Measurements from ENCODE around the gene GSAP. TPM values are rescaled to one million over a fixed set of nuclear protein-coding genes. Genes with fewer than 3 reads are reported as not detected.
"Not testable (repeated sequence)": the region's sequence is repeated elsewhere in the genome, so short reads cannot be mapped to it uniquely, and the experiment has no call there.

Gene GSAP
- polyA plus RNA-seq, 10 donors: 2.9 to 7.5 (median 4.3) TPM

DNA sequence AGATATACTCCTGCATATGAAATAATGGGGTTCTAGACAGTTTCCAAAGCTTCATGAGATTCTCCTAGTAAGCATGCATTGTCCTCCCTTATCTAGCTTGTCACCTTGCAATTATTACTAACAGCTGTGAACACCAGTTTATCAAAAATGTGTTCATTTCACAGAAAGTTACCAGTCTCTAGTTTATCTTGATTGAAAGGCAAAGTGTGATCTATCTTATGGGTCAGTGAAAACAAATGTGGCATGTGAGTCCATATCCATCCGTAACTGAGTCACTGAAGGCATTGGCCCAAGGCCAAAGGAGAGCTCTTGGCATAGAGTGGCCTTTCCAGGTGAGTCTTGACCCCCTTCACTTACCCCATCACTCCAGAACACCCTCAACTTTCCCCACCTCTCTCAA, 53.2 kb downstream of the GSAP start:
- DNase-seq: no peak

DNA sequence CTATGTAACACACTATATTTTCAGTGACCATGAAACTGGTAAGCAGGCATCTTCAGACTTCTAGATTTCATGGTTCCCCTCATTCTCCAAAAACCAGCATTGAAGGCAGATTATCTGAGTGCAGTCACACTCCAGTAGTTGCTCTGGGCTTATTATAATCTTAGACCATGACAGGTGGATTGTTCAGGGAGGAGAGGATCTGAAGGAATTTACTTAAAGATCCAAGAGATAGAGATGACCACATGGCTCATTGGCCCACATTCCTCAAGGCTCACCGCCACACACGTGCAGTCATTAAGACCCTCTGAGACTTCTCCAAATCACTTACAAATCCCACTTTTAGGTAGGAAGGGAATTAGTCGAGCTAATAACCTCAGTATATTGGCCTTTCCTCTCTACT, 55.2 kb downstream of the GSAP start:
- DNase-seq: no peak

DNA sequence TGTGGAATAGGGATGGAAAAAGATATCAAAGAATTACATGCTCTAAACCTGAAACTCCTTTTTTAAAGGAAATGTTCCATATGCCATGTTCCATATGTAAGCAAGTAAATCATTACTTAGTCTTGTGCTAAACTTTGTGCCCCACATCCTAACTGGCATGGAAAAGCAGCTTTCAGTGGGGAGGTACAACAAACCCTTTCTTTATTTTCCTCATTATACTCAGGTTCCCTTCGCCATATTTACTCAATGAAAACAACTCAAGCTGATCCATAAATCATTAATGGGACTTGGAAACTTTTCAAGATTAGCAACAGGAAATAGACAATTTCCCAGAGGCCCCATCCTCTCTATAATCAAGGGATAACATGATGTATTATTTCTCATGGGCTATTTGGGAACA, 56.0 kb downstream of the GSAP start:
- no peak for DNase-seq

DNA sequence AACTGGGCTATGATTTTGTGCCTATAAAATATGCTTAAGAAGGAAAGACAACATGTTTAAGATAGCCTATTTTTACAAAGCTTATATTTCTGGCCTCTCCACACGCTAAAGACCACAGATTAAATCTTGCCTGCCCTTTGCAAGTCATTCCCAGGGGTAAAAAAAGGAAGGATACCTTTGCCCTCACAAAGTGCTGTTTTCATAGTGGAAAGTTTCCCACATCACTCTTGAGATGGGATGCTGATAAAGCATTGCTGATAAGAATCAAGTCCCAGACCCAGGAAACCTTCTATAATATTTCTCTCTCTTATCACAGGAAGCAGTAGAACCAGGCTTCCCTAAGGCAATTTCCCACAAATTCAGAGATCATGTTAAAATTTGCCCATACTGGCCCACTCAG, 56.5 kb downstream of the GSAP start:
- no peak for DNase-seq

DNA sequence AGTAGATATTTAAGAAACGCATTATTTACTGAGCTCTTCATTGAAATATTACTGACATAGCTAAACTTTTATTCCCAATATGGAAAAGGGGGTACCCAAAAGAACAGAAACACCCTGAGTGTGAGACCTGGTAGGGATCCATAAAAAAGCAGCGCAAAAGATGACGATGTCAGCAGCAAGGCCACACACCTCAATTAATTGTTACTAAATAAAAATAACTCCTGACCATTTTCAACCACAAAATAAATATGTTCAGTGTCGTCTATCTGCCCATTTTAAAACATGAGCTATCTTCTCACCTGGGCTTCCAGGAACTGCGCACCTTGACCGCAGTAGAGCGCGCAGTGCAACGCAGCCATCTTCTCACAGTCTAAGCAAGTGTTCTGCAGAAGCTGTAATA, 61.2 kb downstream of the GSAP start:
- no peak for DNase-seq

DNA sequence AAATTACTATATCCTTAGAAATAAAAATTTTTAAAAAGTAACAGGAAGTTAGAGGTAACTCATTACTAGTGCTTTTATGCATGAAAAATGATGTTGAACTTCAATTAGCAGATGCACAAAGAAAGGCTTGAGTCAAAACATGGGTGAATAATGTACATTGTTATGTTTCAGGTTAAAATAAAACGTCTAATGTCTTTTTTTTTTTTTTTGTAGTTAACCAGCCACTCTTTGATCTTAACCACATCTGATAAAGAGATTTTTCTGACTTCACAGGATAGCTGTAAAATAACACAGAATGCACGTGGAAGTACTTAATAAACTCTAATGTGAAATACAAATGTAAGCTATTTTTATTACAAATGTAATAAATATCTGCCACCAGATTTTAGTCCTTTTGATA, 61.7 kb downstream of the GSAP start:
- DNase-seq: no peak

DNA sequence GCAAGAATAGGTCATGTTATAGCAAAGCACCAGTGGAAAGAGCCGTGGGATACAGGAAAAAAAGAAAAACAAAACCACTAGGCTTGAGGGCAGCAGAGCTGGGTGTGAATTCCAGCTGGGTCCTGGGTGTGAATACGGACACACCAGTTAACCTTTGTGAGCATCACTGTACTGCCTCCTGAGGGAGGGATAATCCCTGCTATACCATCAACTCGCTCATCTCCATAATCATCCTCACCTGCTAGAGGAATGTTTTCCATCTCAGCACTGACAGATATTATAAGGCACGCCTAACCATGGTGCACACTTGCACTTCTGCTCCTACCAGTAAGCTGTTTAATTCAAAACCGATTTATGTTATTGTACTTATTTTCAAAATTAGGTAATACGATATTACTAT, 62.2 kb downstream of the GSAP start:
- no peak for DNase-seq

DNA sequence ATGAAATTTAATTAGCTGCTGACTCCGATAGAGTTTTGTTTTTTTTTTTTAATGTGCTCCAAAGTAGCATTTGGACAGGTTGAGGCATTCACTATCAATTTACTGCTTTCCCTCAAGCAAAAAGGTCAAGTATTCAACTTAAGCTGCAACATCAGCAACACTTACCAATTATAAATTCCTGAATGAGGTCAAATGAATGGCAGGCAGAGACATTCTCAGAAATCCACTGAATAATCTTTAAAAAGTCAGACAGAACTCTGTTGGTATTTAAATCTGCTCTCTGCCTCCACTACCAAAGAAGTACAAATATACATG, 62.8 kb downstream of the GSAP start:
- no peak for DNase-seq

DNA sequence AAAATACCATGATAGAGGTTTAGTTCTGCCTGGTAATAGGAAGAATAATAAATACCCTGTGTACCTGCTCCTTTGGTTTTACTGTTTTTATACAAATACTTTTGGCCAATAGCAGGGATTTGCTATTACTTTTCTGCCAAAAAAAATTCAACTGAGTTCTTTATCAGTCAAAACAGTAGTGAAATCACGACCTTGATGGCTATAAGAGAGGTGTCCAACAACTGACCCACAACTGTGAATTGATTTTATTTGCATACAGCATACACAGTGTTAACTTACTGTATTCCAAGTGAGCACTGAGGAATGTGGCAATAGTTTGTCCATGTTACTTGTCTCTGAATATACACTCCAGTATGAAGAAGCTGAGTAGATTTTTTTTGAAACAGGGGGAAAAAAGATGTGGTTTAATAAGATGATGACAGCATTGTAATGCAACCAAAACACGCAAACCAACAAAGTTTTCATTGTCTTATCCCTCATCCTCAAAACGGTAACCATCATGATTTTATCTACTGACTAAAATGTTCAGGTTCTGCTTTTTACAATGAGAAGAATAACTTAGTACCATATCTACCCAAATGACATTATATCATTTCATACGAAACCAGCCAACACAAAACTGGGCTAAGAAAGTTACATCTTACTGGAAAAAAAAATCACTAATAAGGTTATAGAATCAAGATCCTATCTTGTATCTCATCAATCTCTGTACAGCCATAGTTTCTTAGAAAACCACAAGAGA, 63.3 kb downstream of the GSAP start:
- no peak for DNase-seq

DNA sequence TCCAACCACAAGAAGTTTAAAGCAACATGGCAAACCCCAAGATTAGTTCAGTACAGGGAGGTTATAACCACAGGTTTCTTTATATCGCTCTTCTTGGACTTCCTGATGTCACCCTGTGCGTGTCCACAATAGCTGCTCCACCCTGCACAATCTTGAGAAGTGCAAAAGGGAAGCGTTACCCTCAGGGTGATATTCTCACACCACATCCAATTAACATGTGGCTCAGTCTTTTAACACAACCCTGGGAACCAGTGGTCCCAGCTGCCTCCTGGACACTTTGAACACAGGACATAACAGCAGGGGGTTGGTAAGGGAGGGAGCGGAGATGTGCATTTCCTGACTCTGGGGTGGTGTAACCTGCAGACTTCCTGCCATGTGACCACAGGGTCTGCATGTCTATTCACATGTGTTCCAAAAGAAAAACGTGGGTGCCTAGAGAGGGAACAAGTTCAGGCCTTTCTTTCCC, 64.6 kb downstream of the GSAP start:
- no peak for DNase-seq

DNA sequence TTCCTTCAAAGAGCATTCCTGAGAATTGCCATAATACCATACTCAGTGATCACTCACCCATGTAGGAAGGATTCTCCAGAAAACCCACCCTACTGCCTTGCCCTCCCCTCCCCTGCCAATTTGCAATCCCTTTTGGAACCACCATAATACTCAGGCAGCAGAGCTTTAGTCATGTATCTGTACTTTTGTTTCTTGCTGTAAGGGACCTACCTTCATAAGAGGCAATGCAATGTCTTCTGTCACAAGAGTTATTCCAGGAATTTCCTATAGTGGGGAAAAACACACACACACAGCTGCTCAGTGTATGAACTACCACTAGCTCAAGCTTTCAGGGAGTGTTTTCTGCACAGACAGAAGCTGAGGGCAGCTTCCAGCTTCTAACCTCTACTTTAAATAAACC, 67.0 kb downstream of the GSAP start:
- no peak for DNase-seq

DNA sequence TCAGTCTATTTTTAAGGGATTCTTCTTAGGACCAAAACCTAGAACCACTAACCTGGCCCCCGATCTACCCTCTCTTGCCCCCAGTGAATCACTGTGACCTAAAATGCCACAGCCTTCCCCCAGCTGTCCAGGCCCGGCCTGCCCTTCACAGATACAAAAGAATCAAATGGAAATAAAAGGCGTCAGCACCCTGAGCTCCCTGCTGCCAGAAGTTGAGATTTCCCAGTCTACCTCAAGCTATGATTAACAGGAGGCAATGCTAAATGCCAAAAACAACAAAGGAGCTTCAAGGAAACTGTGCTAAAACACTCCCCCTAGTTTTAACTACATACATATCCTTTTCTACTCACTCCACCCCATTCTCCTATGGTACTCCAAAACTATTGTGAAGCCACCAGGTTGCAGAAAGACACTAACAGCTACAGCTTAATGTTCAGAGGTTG, 67.8 kb downstream of the GSAP start:
- no peak for DNase-seq

DNA sequence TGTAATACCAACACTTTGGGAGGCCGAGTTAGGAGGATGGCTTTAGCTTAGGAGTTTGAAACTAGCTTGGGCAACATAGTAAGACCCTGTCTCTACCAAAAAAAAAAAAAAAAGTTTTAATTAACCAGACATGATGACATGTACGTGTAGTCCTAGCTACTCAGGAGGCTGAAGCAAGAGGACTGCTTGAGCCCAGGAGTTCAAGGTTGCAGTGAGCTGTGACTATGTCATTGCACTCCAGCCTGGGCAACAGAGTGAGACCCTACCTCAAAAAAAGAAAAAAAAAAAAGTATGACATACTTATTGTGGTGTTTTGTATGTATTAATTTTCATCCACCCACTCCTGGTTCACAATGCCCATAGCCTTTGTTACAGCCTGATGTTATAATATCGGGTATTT, 69.7 kb downstream of the GSAP start:
- DNase-seq: no peak

DNA sequence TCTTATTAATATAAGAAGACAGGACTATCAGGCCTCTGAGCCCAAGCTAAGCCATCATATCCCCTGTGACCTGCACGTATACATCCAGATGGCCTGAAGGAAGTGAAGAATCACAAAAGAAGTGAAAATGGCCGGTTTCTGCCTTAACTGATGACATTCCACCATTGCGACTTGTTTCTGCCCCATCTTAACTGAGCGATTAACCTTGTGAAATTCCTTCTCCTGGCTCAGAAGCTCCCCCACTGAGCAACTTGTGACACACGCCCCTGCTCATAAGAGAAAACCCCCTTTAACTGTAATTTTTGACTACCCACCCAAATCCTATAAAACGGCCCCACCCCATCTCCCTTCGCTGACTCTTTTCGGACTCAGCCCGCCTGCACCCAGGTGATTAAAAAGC, 70.7 kb downstream of the GSAP start:
- DNase-seq: not testable (repeated sequence)

DNA sequence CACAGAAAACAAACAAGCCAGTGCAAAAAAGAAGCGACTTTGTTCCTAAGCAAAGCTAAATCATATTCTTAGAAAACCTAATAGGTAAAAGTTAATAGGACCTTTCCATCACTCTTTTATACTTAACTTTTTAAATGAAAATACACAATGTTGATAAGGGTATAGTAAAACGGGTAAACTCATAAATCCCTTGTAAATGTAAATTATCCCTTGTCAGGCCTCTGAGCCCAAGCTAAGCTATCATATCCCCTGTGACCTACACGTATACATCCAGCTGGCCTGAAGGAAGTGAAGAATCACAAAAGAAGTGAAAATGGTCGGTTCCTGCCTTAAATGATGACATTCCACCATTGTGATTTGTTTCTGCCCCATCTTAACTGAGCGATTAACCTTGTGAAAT, 76.4 kb downstream of the GSAP start:
- no peak for DNase-seq

DNA sequence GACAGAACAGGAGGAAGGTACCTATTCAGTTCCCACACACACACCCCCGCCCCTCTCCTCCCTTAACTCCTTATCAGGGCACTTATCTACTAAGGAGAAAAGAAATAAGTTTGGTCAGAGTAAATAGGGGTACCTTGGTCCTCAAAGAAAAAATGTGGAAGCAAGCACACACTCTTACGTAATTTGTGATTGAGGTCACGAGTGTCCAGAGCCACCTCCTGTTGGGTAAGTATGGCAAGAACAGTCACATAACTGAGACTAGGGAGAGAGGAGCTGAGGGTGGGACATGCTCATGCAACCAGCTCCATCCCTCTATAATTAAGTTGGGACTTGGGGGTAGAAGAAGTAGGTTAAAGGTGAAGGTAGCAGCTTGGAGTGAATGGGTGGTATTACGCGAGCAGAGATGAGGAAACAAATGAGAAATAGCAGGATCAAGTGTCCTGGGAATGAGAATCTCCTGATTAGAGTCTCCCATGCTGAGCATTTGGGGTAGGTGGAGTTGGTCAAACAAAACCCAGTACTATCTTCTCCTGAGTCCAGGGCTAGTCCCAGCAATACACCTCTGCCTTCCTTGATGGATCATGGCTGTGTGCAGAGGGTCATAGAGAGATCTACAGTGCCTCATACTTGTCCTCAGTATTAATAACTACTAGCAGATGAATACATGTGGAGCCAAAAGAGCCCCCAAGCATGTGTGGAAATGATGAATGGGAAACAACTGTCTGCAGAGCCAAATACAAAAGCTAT, 77.1 kb downstream of the GSAP start:
- no peak for DNase-seq

DNA sequence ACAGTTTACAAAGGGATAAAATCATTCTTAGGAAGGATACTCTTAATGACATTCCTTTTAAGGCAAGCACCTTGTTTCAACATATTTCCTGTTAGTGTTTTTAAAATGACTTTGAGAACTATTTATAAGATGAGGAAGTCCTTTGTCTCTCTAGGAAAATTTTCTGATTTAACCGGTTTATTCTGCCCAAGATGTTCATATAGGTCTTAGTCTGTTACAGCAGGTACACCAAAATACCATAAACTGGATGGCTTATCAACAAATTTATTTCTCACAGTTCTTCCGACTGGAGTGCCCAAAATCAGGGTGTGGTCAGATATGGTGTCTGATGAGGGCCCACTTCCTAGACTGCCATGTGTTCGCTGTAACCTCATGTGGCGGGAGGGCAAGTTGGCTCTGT, 77.9 kb downstream of the GSAP start:
- no peak for DNase-seq

DNA sequence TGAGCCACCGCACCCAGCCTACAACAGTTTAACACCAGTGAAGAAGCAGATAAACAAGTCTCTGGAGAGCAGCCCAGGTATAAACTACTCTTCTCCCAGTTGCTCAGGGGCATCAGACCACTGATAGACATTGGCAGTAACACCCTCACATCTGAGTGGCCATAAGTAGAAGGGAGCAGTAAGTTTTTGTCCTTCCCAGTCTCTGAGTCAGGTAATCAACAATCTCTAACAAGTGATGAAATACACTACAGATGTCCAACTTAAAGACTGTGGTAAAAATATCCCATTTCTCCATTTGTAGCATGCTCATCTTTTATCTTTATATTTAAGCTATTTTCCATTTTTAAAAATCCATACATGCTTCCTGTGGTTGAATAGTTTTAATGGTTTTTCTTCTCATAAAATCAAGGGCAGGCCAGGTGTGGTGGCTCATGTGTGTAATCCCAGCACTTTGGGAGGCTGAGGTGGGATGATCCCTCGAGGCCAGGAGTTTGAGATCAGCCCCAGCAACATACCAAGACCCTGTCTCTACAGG, 78.6 kb downstream of the GSAP start:
- DNase-seq: no peak

DNA sequence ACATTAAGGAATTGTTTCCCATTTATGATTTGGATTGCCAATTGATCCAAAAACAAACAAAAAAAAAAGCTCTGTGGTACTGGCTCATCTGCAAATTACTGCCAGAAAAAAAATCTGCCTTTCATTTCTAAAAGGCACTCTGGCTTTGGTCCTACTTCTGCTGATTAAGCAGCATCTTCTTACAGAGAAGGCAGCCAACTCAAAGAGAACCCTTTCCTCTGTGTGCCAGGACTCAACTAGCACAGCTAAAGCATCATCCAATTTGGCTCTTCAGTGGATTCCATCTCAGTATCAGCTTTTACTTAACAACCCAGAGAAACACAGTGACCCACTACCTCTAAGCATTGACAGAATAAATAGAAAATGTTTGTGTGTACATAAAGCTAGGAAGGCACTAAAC, 80.6 kb downstream of the GSAP start:
- no peak for DNase-seq

DNA sequence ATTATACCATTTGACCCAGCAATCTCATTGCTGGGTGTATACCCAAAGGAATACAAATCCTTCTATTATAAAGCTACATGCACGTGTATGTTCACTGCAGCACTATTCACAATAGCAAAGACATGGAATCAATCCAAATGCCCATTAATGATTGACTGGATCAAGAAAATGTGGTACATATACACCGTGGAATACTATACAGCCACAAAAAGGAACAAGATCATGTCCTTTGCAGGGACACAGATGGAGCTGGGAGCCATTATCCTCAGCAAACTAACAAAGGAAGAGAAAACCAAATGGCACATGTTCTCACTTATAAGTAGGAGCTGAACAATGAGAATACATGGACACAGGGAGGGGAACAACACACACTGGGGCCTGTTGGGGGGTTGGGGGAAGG, 82.1 kb downstream of the GSAP start:
- not testable (repeated sequence) for DNase-seq

DNA sequence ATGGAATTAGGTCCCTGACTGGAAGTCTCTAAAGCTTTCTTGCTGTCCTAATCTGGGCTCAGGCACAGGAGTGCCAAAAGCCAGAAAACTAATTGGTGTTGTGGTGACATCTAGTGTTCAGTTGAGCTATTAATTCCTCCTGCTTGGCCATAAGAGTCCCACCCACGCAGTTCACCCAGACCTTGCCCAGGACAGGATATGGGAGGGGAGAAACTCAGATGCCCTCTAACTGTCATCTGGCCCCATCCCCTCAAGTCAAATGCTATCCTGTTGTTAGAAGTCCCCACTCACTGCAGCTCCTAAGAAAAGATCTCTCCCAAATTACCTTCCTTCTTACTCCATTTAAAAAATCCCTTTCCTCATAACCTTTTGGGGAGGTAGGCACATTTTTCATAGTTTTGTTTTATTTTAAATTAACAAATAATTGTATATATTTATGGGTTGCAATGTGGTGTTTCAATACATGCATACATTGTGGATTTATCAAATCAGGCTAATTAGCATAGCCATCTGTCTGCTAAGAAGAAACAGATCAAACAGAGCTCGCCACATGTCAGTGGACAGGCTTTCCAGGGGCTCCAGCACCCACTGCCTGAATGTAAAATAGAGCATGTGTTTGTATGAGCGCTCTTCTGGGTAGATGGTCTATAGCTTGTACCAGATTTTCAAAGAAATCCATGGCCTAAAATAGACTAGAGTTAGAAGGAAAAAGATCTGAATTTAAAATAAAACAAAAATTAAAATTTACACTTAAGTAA, 84.0 kb downstream of the GSAP start:
- DNase-seq: peak; percentile 87 to 94 (median 90)

DNA sequence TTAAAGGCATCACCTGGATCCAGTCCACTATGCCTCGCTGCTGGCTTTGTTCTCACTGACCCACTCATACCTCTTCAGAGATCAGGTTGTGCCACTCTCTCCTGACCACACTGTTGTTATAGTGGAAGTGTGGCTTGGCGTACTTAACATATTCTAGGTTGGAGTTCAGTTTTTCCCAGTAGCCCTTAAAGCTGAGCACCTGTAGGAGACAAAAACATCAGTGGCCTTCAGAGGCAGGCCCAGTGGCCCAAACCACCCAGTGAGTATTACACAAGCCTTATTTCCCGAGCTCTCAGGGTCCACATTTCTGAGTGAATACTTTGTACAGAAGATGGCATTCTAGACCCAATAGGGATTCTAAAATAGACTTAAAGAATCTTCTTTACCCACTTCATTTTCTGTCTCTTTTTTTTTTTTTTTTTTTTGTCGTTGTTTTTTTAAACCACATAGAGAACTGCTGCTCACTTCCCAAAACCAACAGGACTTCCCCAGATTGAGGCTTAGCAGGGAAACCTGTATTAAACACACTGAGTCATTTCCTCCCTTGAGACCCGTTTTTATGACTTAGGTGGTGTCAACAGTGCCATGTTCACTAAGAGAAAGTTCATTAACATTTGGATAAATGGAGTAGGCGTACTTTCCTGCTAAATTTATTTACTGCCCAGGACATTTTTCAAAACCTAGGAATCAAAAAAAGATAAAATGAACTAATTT, 85.8 kb downstream of the GSAP start:
- DNase-seq: no peak
